KMS-11 (cell line): ENCODE measurements around the gene CHRNA1.

Source experiments
- H2AFZ ChIP-seq: fragments of 200-600 bp; sonication (generic); 2 replicates; pipeline ENCODE4 v1.6.1; 2016; ENCODE audit warnings: antibody characterized with exemption, mixed run types, low read depth
- H3K27ac ChIP-seq: fragments of 200-600 bp; sonication (generic); 2 replicates; pipeline ENCODE4 v1.6.1; 2016; ENCODE audit warnings: mild to moderate bottlenecking, mixed run types
- H3K27me3 ChIP-seq: fragments of 200-600 bp; sonication (generic); 2 replicates; pipeline ENCODE4 v1.6.1; 2017; ENCODE audit warnings: mild to moderate bottlenecking, low read depth, mixed run types, moderate library complexity; ENCODE audit not compliant: insufficient read depth
- H3K36me3 ChIP-seq: fragments of 200-600 bp; sonication (generic); 2 replicates; pipeline ENCODE4 v1.6.1; 2017; ENCODE audit warnings: mild to moderate bottlenecking, mixed run types; ENCODE audit not compliant: insufficient read depth
- H3K4me1 ChIP-seq: fragments of 200-600 bp; sonication (generic); 2 replicates; pipeline ENCODE4 v1.6.1; 2016; ENCODE audit warnings: mild to moderate bottlenecking, low read depth, mixed run types; ENCODE audit not compliant: poor library complexity, severe bottlenecking
- H3K4me2 ChIP-seq: fragments of 200-600 bp; sonication (generic); 2 replicates; pipeline ENCODE4 v1.7.0; 2016; ENCODE audit warnings: mild to moderate bottlenecking, mixed run types
- H3K4me3 ChIP-seq: fragments of 200-600 bp; sonication (generic); IDR thresholded peaks from 2 replicates; pipeline ENCODE4 v1.6.1; 2017; ENCODE audit warnings: low read depth, low read length, mixed read lengths; ENCODE audit not compliant: insufficient read depth
- H3K79me2 ChIP-seq: fragments of 200-600 bp; sonication (generic); 2 replicates; pipeline ENCODE4 v1.6.1; 2016; ENCODE audit warnings: low read depth, mixed run types; ENCODE audit not compliant: insufficient read depth
- H3K9ac ChIP-seq: fragments of 200-600 bp; sonication (generic); 2 replicates; pipeline ENCODE4 v1.6.1; 2016; ENCODE audit warnings: mild to moderate bottlenecking, mixed run types
- H4K20me1 ChIP-seq: fragments of 200-600 bp; sonication (generic); 2 replicates; pipeline ENCODE4 v1.6.1; 2016; ENCODE audit warnings: mild to moderate bottlenecking, mixed run types; ENCODE audit not compliant: insufficient read depth
- TF ChIP-seq, protein P1 (sequence below): fragments of 200-600 bp; sonication (generic); conservative IDR thresholded peaks from 2 replicates; pipeline ENCODE4 v1.6.1; 2017; ENCODE audit warnings: low read depth, mild to moderate bottlenecking, antibody characterized with exemption, low read length, moderate library complexity, mixed read lengths

CHRNA1 gene

GRCh38 chr2:174764280-174765255 lies at the start of gene CHRNA1:
Gene CHRNA1 (minus strand): TSS chr2:174764472. CDS start chr2:174764394, 78 bp downstream.
- Histone ChIP-seq H3K36me3 (no peaks in the 10 kb centered on the region), H2AFZ (peak within 1 kb of the TSS; percentile 68), H3K4me1 (peaks cover 54% of the 10 kb centered on the region), H3K9ac (peak within 1 kb of the TSS; percentile 45; the same call in 1 of the 2 replicates), H4K20me1 (no peaks in the 10 kb centered on the region), H3K4me2 (peak within 1 kb of the TSS; percentile 93), H3K4me3 (no peak within 1 kb of the TSS), H3K27me3 (no peaks in the 10 kb centered on the region), H3K27ac (peak within 1 kb of the TSS; percentile 72), H3K79me2 (no peaks in the 10 kb centered on the region)
- TF ChIP-seq, protein P1, sequence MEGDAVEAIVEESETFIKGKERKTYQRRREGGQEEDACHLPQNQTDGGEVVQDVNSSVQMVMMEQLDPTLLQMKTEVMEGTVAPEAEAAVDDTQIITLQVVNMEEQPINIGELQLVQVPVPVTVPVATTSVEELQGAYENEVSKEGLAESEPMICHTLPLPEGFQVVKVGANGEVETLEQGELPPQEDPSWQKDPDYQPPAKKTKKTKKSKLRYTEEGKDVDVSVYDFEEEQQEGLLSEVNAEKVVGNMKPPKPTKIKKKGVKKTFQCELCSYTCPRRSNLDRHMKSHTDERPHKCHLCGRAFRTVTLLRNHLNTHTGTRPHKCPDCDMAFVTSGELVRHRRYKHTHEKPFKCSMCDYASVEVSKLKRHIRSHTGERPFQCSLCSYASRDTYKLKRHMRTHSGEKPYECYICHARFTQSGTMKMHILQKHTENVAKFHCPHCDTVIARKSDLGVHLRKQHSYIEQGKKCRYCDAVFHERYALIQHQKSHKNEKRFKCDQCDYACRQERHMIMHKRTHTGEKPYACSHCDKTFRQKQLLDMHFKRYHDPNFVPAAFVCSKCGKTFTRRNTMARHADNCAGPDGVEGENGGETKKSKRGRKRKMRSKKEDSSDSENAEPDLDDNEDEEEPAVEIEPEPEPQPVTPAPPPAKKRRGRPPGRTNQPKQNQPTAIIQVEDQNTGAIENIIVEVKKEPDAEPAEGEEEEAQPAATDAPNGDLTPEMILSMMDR: no peak

DNA sequence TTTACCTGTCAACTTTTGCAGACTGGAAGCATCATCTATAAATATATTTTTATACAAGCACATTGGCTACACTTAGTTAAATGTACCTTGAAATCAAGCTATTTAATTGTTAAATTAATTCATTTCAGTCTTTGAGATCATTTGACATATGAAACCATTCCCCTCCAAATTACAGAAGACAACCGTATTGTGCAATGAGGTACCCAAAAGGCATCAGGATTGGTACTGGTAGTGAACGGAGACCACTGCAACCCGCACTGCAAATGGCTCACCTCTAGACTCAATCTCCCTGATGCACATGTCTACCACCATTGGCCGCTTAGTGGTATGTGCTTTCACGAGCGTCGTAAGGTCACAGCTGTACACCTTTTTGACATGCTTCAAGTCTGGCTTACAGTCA lies 47.8 kb upstream of the CHRNA1 start:
- no peak overlapping the region for H3K4me3 ChIP-seq
- no peaks in the 10 kb centered on the region for H4K20me1 ChIP-seq

DNA sequence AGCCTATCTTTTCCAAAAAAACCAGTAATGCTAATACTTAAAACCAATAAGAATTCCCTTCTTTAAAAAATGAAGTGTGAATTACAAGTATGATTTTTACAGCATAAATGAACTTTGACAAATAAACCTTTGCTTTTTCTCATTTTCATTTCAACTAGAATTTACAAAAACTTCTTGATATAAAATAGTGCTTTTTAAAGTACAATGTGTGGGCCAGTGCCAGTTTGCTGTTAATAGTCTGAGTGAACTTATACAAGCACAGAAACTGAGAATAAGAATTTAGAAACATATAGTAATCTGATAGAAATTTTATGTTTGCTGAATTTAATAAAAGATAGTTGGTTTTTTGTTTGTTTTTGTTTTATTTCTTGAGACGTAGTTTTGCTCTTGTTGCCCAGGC lies 43.7 kb upstream of the CHRNA1 start:
- no peaks in the 10 kb centered on the region for H4K20me1 ChIP-seq
- no peaks in the 10 kb centered on the region for H3K79me2 ChIP-seq
- H3K27ac ChIP-seq: no peak overlapping the region; the same call in 1 of the 2 replicates
- TF ChIP-seq, protein P1: no peak
- H3K4me1 ChIP-seq: peaks cover 12% of the 10 kb centered on the region
- no peaks in the 10 kb centered on the region for H3K27me3 ChIP-seq
- H3K36me3 ChIP-seq: no peaks in the 10 kb centered on the region
- no peak overlapping the region for H3K9ac ChIP-seq
- H3K4me2 ChIP-seq: no peak overlapping the region
- H2AFZ ChIP-seq: no peak overlapping the region
- no peak overlapping the region for H3K4me3 ChIP-seq

More for the DNA sequence above, 47.8 kb upstream of the CHRNA1 start:
- Histone ChIP-seq H3K36me3 (no peaks in the 10 kb centered on the region), H3K4me2 (no peak overlapping the region), H3K79me2 (no peaks in the 10 kb centered on the region), H3K27me3 (no peaks in the 10 kb centered on the region), H2AFZ (no peak overlapping the region), H3K9ac (no peak overlapping the region), H3K27ac (no peak overlapping the region), H3K4me1 (peaks cover 9% of the 10 kb centered on the region)
- TF ChIP-seq, protein P1: no peak

GRCh38 chr2:174805803-174806202 lies 41.5 kb upstream of the CHRNA1 start:
- Histone ChIP-seq H3K79me2 (no peaks in the 10 kb centered on the region), H3K27me3 (no peaks in the 10 kb centered on the region), H2AFZ (no peak overlapping the region), H3K27ac (no peak overlapping the region), H3K36me3 (no peaks in the 10 kb centered on the region), H3K9ac (no peak overlapping the region), H4K20me1 (no peaks in the 10 kb centered on the region), H3K4me1 (peaks cover 12% of the 10 kb centered on the region), H3K4me3 (no peak overlapping the region), H3K4me2 (no peak overlapping the region)
- TF ChIP-seq, protein P1: no peak
